Brain microvascular endothelial cell (primary cell): Measurements from ENCODE around the gene DCST1.
A peak's percentile ranks its signal among the peaks of the same experiment; 100 is the strongest.

ENCODE experiments used
- DNase-seq: peaks from one replicate; pipeline ENCODE4 v3.0.0-alpha.2; 2020
- H3K27ac ChIP-seq: fragments of 250-450 bp; sonication (Bioruptor Pico); 2 replicates; pipeline ENCODE4 v1.5.1; 2020; ENCODE audit warnings: mild to moderate bottlenecking, moderate library complexity
- H3K27me3 ChIP-seq: fragments of 250-450 bp; sonication (Bioruptor Pico); replicated peaks from 2 replicates; pipeline ENCODE4 v1.5.1; 2020; ENCODE audit warnings: mild to moderate bottlenecking
- H3K36me3 ChIP-seq: fragments of 250-450 bp; sonication (Bioruptor Pico); replicated peaks from 2 replicates; pipeline ENCODE4 v1.5.1; 2020; ENCODE audit warnings: mild to moderate bottlenecking
- H3K4me3 ChIP-seq: 2 replicates; pipeline ENCODE4 v1.5.1; 2011; ENCODE audit warnings: low read depth, mild to moderate bottlenecking, control low read depth, low read length, moderate library complexity
- CTCF ChIP-seq: IDR thresholded peaks from 2 replicates; pipeline ENCODE4 v1.5.1; 2011; ENCODE audit warnings: low read depth, mild to moderate bottlenecking, moderate library complexity, low read length, control low read depth, inconsistent platforms; ENCODE audit errors: missing control alignments
- in situ Hi-C: cut with HindIII; loops from 2 replicates; pipeline ENCODE4 v1.10.0; 2017; ENCODE audit warnings: low sequenced_read_pairs, low pct_ligation_motif_present

Gene DCST1

DNA sequence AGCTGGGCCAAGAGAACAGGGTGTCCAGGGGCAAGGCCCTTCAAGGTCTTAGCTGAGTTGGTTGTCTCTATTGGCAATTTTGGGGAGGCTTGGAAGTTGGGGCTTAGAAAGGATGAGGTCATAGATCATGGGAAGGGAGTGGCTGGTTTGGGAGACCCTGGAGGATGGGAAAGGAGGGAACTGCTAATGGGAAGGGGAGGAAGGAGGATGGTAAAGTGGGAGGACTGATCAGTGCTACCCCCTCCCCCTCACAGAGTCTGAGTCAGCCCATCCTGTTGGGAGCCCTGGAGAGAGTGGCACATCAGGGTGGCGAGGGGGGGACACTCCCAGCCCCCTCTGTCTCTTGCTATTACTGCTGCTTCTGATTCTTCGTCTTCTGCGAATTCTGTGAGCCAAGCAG, 35.0 kb downstream of the DCST1 start:
- TF ChIP-seq CTCF, result no peak
- Histone ChIP-seq H3K36me3 (peaks cover 3% of the 10 kb centered on the region), H3K4me3 (no peak overlapping the region), H3K27ac (no peak overlapping the region), H3K27me3 (no peaks in the 10 kb centered on the region)
- in situ Hi-C loops, result no loop called here
- DNase-seq, result no peak

DNA sequence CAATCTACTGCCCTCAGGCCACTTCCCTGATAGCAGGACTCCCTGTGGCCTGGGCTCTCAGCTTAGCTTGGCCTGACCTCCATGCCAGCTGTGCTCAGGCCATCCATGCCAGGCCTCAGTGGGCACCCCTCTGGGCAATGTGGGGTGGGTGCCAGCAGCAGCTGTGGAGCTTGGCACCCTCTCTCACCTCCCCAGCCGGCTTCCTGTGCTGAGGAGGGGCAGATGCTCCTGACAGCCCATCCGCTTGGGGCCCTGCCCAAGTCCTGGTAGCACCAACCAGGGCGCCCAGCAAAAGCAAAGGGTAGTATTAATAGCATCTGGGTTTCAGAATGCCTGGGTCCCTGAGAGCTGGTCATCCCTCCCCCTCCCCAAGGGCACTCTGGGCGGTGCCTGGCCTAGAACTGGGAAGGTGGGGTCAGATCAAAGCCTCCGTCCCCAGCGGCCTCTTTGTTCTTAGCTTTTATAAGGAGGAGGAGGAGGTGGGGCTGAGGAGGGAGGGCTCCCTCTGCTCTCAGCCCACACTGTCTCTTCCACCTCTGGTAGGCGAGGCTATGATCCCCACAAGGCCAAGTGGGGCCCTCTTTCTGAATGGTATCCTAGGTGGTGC, 36.0 kb downstream of the DCST1 start:
- Histone ChIP-seq H3K27me3 (no peaks in the 10 kb centered on the region), H3K4me3 (no peak overlapping the region), H3K27ac (no peak overlapping the region), H3K36me3 (peaks cover 3% of the 10 kb centered on the region)
- no peak for TF ChIP-seq CTCF
- DNase-seq, result no peak
- in situ Hi-C loops, result no loop called here

DNA sequence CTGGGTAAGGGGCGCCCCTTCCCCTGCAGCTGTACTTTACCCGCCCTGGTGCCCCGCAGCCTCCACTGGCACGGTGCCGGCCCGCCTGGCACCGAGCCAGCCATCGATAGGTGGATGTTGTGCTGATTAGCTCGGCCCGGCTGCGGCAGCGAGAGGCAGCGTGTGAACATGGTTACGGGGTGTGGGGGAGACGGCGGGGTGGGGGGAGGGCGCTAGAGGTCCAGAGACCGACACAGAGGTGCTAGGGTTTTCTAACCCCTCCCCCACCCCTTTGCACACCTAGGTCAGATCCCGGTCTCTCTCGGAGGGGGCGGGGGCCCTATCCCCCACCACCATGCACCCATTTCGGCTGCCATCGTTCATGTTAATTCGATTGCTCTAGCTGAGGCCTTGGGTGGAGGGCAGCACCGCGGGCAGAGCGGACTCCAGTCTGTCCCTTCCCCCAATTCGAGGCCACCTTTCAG, 36.6 kb downstream of the DCST1 start:
- H3K27me3 ChIP-seq, result no peaks in the 10 kb centered on the region
- TF ChIP-seq CTCF, result no peak
- no peak overlapping the region for H3K27ac ChIP-seq
- in situ Hi-C loops, result no loop called here
- H3K36me3 ChIP-seq, result peaks cover 3% of the 10 kb centered on the region
- DNase-seq, result no peak
- peak overlapping the region; percentile 52 for H3K4me3 ChIP-seq

DNA sequence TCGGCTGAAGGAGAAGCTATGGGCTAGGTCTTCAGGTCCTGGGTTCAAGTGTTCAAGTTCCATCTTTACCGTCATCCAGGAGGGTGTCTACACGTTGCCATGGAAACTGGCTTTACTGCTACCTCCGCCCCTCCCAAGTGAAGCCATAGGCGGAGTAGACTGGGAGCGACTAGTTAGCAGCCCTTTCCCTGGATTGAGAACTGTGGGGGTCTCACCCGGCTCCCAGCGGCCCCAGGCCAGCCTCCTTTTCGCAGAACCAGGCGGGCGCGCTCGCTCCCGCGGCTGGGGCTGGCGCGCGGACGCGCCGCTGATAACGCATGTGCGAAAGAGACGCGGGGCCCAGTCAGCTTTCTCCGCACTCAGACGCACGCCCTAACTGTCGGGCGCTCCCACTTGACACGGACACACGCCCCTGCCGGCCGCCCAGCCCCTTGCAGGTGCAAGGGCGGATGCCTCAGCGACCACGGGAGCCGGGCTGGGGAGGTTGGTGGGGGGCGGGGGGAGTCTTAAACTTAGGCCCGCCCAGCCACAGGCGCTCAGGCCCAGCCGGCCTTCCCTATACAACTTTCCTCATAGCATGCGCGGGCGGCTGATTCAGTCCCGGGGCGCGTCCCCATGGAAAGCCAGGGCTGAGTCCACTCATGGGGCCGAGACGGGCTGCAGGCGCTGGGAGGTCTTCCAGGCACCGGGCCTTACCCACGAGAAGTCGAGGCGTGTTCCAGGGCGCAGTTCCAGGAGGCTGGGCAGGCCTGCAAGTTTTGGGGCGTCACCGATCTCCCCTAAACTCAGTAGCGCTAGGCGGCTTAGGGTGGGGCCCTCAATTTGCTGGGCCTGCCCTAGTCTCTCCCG, 37.3 kb downstream of the DCST1 start:
- in situ Hi-C loops, result no loop called here
- H3K27me3 ChIP-seq, result no peaks in the 10 kb centered on the region
- TF ChIP-seq CTCF, result peak; percentile 53
- H3K36me3 ChIP-seq, result peaks cover 3% of the 10 kb centered on the region
- peak; percentile 53 for DNase-seq
- peak overlapping the region; percentile 52 for H3K4me3 ChIP-seq
- H3K27ac ChIP-seq, result no peak overlapping the region

GRCh38 chr1:155071701-155072100, 38.1 kb downstream of the DCST1 start:
- DNase-seq, result no peak
- TF ChIP-seq CTCF, result no peak
- in situ Hi-C loops, result no loop called here
- Histone ChIP-seq H3K36me3 (peaks cover 3% of the 10 kb centered on the region), H3K27ac (no peak overlapping the region), H3K27me3 (no peaks in the 10 kb centered on the region), H3K4me3 (no peak overlapping the region)
